Astrocyte of the cerebellum (primary cell): ENCODE results near the gene FAM13C.

Source experiments
- DNase-seq: peaks from one replicate; pipeline ENCODE4 v3.0.0-alpha.2; 2011; ENCODE audit warnings: low read depth
- H3K4me3 ChIP-seq: 2 replicates; pipeline ENCODE4 v1.5.1; 2011; ENCODE audit warnings: mild to moderate bottlenecking, low read depth, low read length, moderate library complexity
- CTCF ChIP-seq: IDR thresholded peaks from 2 replicates; pipeline ENCODE4 v1.5.1; 2012; ENCODE audit warnings: low read length, low read depth, moderate library complexity, mild to moderate bottlenecking; ENCODE audit errors: missing control alignments
- in situ Hi-C: cut with HindIII; loops from 2 replicates; pipeline ENCODE4 v1.10.0; 2017; ENCODE audit warnings: low sequenced_read_pairs

FAM13C gene

GRCh38 chr10:59317066-59317465 is 45.3 kb downstream of the FAM13C start:
- TF ChIP-seq CTCF: no peak

GRCh38 chr10:59315465-59315864 is 46.9 kb downstream of the FAM13C start:
- in situ Hi-C loops: no loop called here
- DNase-seq: no peak
- no peak overlapping the region for H3K4me3 ChIP-seq
- TF ChIP-seq CTCF: no peak

More at GRCh38 chr10:59317066-59317465, 45.3 kb downstream of the FAM13C start:
- no peak for DNase-seq
- in situ Hi-C loops: no loop called here
- no peak overlapping the region for H3K4me3 ChIP-seq

- in situ Hi-C loops: no loop called here
- no peak overlapping the region for H3K4me3 ChIP-seq
- DNase-seq: no peak
- TF ChIP-seq CTCF: no peak
These were observed 48.1 kb downstream of the FAM13C start for GRCh38 chr10:59314268-59314667.

- TF ChIP-seq CTCF: no peak
- no peak for DNase-seq
- in situ Hi-C loops: no loop called here
- H3K4me3 ChIP-seq: no peak overlapping the region
These were observed 50.1 kb downstream of the FAM13C start for GRCh38 chr10:59312247-59312646.

- no peak overlapping the region for H3K4me3 ChIP-seq
- in situ Hi-C loops: no loop called here
- DNase-seq: no peak
- TF ChIP-seq CTCF: no peak
These were observed 51.3 kb downstream of the FAM13C start for GRCh38 chr10:59311025-59311424.

- no peak overlapping the region for H3K4me3 ChIP-seq
- DNase-seq: no peak
- no peak for TF ChIP-seq CTCF
- in situ Hi-C loops: no loop called here
These were observed 51.9 kb downstream of the FAM13C start for GRCh38 chr10:59310324-59310914.
